HEK293T (cell line): ENCODE measurements around the gene ARHGAP32.

Source experiments
- CTCF ChIA-PET: fragments of 350-600 bp; formaldehyde crosslinking; extraction: SDS; loops from one replicate; lab custom pipeline; 2021; ENCODE audit warnings: antibody characterized with exemption, inconsistent platforms; lab: Yijun Ruan, JAX
- POLR2A ChIA-PET: fragments of 350-600 bp; formaldehyde crosslinking; extraction: SDS; loops from one replicate; lab custom pipeline; 2020; ENCODE audit warnings: antibody characterized with exemption, inconsistent platforms; lab: Yijun Ruan, JAX
- DNase-seq: peaks from one replicate; pipeline ENCODE4 v3.0.0; 2012; ENCODE audit warnings: mixed read lengths; ENCODE audit errors: extremely low spot score
- ARNT ChIP-seq: fragments of 450-650 bp; IDR thresholded peaks from 2 replicates; pipeline ENCODE4 v1.6.1; 2017; ENCODE audit warnings: mild to moderate bottlenecking
- BHLHE40 ChIP-seq: fragments of 450-650 bp; IDR thresholded peaks from 2 replicates; pipeline ENCODE4 v1.6.1; 2016; ENCODE audit warnings: mild to moderate bottlenecking, moderate library complexity, borderline replicate concordance
- CTBP1 ChIP-seq: fragments of 450-650 bp; IDR thresholded peaks from 2 replicates; pipeline ENCODE4 v1.6.1; 2016; ENCODE audit warnings: borderline replicate concordance
- ELF4 ChIP-seq: fragments of 450-650 bp; IDR thresholded peaks from 2 replicates; pipeline ENCODE4 v1.6.1; 2017; ENCODE audit warnings: antibody characterized with exemption
- FOXA1 ChIP-seq: fragments of 450-650 bp; IDR thresholded peaks from 2 replicates; pipeline ENCODE4 v1.6.1; 2016; ENCODE audit warnings: mild to moderate bottlenecking
- FOXK2 ChIP-seq: fragments of 450-650 bp; IDR thresholded peaks from 2 replicates; pipeline ENCODE4 v1.6.1; 2016; ENCODE audit warnings: mild to moderate bottlenecking
- FOXM1 ChIP-seq: fragments of 450-650 bp; IDR thresholded peaks from 2 replicates; pipeline ENCODE4 v1.6.1; 2017; ENCODE audit warnings: mild to moderate bottlenecking, borderline replicate concordance
- HDGF ChIP-seq: fragments of 450-650 bp; IDR thresholded peaks from 2 replicates; pipeline ENCODE4 v1.6.1; 2017; ENCODE audit warnings: antibody characterized with exemption, borderline replicate concordance
- L3MBTL2 ChIP-seq: fragments of 450-650 bp; conservative IDR thresholded peaks from 2 replicates; pipeline ENCODE4 v1.6.1; 2016; ENCODE audit warnings: mild to moderate bottlenecking
- LEF1 ChIP-seq: fragments of 450-650 bp; IDR thresholded peaks from 2 replicates; pipeline ENCODE4 v1.6.1; 2017; ENCODE audit warnings: mild to moderate bottlenecking, borderline replicate concordance
- NFRKB ChIP-seq: fragments of 450-650 bp; IDR thresholded peaks from 2 replicates; pipeline ENCODE4 v1.6.1; 2016; ENCODE audit warnings: mild to moderate bottlenecking, moderate library complexity
- SP1 ChIP-seq: fragments of 450-650 bp; IDR thresholded peaks from 2 replicates; pipeline ENCODE4 v1.6.1; 2017
- SUZ12 ChIP-seq: fragments of 450-650 bp; IDR thresholded peaks from 2 replicates; pipeline ENCODE4 v1.6.1; 2016; ENCODE audit warnings: mild to moderate bottlenecking
- TARDBP ChIP-seq: fragments of 450-650 bp; IDR thresholded peaks from 2 replicates; pipeline ENCODE4 v1.6.1; 2016
- ZNF384 ChIP-seq: fragments of 450-650 bp; IDR thresholded peaks from 2 replicates; pipeline ENCODE4 v1.6.1; 2016
- TF ChIP-seq, protein P1 (sequence below): fragments of 450-650 bp; IDR thresholded peaks from 2 replicates; pipeline ENCODE4 v1.6.1; 2016

The ARHGAP32 gene

DNA sequence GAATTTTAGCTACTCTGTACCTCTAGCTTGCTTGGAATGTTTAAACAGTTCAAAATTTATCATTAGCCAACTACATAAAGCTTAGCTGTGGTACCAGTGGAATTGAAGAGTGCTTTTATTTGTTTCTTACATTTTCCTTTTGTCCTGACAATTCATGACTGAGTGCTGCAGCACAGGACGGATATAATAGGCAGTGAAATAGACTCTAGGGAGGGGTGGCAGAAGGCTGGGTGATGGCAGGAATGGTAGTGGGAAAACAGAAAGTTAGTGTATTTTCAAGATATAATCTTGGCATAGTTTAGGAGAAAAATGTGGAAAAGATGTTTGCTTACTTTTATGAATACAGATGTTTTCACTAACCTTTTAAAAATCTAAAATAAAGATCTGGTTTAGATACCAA is 31.1 kb upstream of the ARHGAP32 start:
- ChIA-PET CTCF (no interaction called here), POLR2A (no interaction called here)
- no peak for TF ChIP-seq L3MBTL2
- no peak for TF ChIP-seq NFRKB
- TF ChIP-seq BHLHE40, result no peak
- no peak for TF ChIP-seq FOXM1
- no peak for TF ChIP-seq SUZ12
- no peak for TF ChIP-seq SP1
- TF ChIP-seq CTBP1, result no peak
- TF ChIP-seq ZNF384, result no peak
- TF ChIP-seq TARDBP, result no peak
- no peak for TF ChIP-seq FOXA1
- no peak for DNase-seq

DNA sequence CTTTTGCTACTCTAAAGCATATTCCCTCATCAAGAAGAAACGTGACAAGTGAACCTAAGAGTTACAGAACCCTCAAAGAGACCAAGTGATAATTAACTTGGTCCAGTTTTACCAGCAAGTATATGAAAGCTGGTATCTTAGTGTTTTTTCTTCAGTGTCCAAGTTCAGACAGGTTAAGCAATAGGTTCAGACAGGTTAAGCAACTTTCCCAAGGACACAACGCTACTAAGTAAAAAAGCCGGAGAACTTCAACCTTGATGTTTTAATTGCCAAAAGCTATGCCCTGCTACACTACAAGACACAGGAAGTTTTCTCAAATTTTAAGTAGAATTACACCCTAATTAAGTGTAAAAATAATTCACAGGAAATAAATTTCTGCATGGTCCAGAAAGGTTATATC is 30.0 kb upstream of the ARHGAP32 start:
- DNase-seq, result no peak
- POLR2A ChIA-PET, result no interaction called here
- CTCF ChIA-PET, result no interaction called here
- no peak for TF ChIP-seq BHLHE40
- TF ChIP-seq ARNT, result no peak
- no peak for TF ChIP-seq L3MBTL2
- TF ChIP-seq LEF1, result no peak
- TF ChIP-seq, protein P1, sequence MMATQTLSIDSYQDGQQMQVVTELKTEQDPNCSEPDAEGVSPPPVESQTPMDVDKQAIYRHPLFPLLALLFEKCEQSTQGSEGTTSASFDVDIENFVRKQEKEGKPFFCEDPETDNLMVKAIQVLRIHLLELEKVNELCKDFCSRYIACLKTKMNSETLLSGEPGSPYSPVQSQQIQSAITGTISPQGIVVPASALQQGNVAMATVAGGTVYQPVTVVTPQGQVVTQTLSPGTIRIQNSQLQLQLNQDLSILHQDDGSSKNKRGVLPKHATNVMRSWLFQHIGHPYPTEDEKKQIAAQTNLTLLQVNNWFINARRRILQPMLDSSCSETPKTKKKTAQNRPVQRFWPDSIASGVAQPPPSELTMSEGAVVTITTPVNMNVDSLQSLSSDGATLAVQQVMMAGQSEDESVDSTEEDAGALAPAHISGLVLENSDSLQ, result no peak
- TF ChIP-seq ELF4, result no peak
- no peak for TF ChIP-seq SUZ12
- no peak for TF ChIP-seq HDGF
- TF ChIP-seq ZNF384, result no peak
- no peak for TF ChIP-seq FOXM1
- no peak for TF ChIP-seq TARDBP
- TF ChIP-seq FOXA1, result no peak
- TF ChIP-seq CTBP1, result no peak
- no peak for TF ChIP-seq SP1
- TF ChIP-seq FOXK2, result no peak
- no peak for TF ChIP-seq NFRKB

DNA sequence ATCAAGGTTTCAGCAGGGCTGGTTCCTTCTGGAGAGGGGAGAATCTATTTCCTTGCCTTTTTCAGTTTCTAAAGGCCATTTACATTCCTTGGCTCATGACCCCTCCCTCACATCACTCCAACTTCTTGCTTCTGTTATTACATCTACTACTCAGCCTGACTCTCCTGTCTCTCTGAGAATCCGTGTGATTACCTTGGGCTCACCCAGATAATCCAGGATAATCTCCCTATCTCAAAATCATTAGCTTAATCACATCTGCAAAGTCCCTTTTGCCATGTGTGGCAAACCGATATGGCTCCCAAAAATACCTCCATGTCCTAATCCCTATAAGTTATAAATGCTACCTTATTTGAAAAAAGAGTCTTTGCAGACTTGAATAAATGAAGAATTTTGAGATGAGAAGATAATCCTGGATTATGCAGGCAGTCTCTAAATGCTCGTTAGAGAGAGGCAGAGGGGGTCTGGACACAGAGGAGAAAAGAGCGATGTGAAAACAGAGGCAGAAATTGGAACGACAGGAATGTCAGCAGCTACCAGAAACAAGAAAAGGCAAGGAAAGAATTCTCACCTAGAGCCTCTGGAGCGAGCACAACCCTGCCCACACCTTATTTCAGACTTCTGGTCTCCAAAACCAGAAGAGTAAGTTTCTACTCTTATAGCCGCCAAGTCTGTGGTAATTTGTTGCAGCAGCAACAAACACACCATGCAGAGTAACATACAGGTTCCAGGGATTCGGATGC is 23.6 kb upstream of the ARHGAP32 start:
- TF ChIP-seq, protein P1, result no peak
- no peak for TF ChIP-seq HDGF
- TF ChIP-seq FOXA1, result no peak
- no peak for TF ChIP-seq ELF4
- no peak for TF ChIP-seq SP1
- no peak for TF ChIP-seq ZNF384
- TF ChIP-seq CTBP1, result no peak
- TF ChIP-seq ARNT, result no peak
- no peak for TF ChIP-seq TARDBP
- TF ChIP-seq SUZ12, result no peak
- TF ChIP-seq L3MBTL2, result no peak
- TF ChIP-seq FOXK2, result no peak
- no peak for TF ChIP-seq LEF1
- no peak for TF ChIP-seq NFRKB
- no peak for TF ChIP-seq FOXM1
- no peak for TF ChIP-seq BHLHE40
- no peak for DNase-seq
- POLR2A ChIA-PET, result no interaction called here
- CTCF ChIA-PET, result no interaction called here

DNA sequence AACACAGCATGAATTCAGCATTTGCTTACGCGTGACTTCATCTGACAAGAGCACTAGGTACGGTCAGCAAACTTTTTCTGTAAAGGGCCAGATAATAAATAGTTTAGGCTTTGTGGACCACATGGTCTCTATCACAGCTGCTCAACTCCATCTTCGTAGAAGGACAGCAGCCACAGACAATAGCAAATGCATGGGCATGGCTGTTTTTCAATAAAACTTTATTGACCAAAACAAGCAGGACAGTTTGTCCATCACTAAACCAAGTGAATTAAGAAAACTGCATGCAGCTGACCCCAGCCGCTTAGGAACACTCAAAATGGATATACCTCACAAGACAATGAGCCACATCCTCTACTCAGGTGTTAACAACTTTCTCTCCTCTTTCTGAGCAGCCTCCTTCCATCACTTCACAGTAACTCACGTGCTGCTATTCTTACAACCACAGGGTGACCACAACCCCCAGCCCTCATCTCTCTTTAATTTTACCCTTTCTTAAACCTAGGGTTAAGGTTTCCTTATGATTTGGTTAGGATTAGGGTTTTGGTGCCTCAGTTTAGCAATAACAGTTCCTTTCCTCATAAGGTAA is 22.7 kb upstream of the ARHGAP32 start:
- ChIA-PET CTCF (no interaction called here), POLR2A (no interaction called here)
- TF ChIP-seq HDGF, result no peak
- TF ChIP-seq FOXM1, result no peak
- TF ChIP-seq FOXA1, result no peak
- no peak for TF ChIP-seq ZNF384
- TF ChIP-seq L3MBTL2, result no peak
- TF ChIP-seq ELF4, result no peak
- TF ChIP-seq NFRKB, result no peak
- no peak for TF ChIP-seq BHLHE40
- no peak for TF ChIP-seq SP1
- no peak for TF ChIP-seq ARNT
- no peak for TF ChIP-seq LEF1
- TF ChIP-seq CTBP1, result no peak
- no peak for TF ChIP-seq TARDBP
- TF ChIP-seq, protein P1, result no peak
- no peak for TF ChIP-seq SUZ12
- no peak for DNase-seq

DNA sequence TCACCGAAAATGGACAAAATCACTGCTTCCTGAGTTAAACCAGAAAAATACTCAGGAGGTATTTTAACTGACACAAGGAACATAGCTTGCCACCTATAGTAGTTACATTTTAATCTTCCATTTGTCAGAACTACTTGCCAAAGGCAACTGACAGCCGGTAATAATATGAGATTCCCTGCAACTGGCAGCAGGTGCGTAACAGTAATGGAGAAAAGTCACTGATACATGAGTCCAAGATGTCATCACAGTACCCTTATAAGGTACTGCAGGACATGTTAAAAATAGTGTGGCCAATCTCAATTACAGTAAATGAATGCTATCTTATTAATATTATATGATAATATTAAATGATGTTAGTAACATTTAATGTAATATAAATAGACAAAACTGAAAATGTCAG is 21.1 kb upstream of the ARHGAP32 start:
- ChIA-PET POLR2A (no interaction called here), CTCF (no interaction called here)
- no peak for DNase-seq
- TF ChIP-seq HDGF, result no peak
- no peak for TF ChIP-seq L3MBTL2
- no peak for TF ChIP-seq LEF1
- TF ChIP-seq TARDBP, result no peak
- TF ChIP-seq NFRKB, result no peak
- TF ChIP-seq ARNT, result no peak
- TF ChIP-seq SUZ12, result no peak
- TF ChIP-seq SP1, result no peak
- TF ChIP-seq FOXM1, result no peak
- TF ChIP-seq FOXA1, result no peak
- no peak for TF ChIP-seq BHLHE40
- TF ChIP-seq, protein P1, result no peak
- no peak for TF ChIP-seq CTBP1
- no peak for TF ChIP-seq ELF4
- no peak for TF ChIP-seq ZNF384
- TF ChIP-seq FOXK2, result no peak
